GM12873 (cell line): ENCODE measurements around the gene TMEM35B.

ENCODE experiments used
- CTCF ChIP-seq: IDR thresholded peaks from 2 replicates; pipeline ENCODE4 v1.5.1; 2012; ENCODE audit warnings: low read depth, mild to moderate bottlenecking, moderate library complexity, low read length, control low read depth; ENCODE audit not compliant: insufficient read depth; ENCODE audit errors: missing control alignments

Gene TMEM35B

GRCh38 chr1:34983700-34984355, 1.3 kb downstream of the TMEM35B start:
- TF ChIP-seq CTCF, result no peak

- no peak for TF ChIP-seq CTCF
Measured at GRCh38 chr1:34982820-34983376, 2.2 kb downstream of the TMEM35B start.

GRCh38 chr1:34980715-34981114, 4.4 kb downstream of the TMEM35B start:
- no peak for TF ChIP-seq CTCF

- TF ChIP-seq CTCF, result no peak
Measured at GRCh38 chr1:34978921-34979320, 6.2 kb downstream of the TMEM35B start.

- TF ChIP-seq CTCF, result no peak
Measured at GRCh38 chr1:34977858-34978257, 7.3 kb downstream of the TMEM35B start.

- TF ChIP-seq CTCF, result no peak
Measured at GRCh38 chr1:34977210-34977471, 8.0 kb downstream of the TMEM35B start.

GRCh38 chr1:34976384-34977209, 8.6 kb downstream of the TMEM35B start:
- no peak for TF ChIP-seq CTCF
